GM19193 (cell line): ENCODE measurements around the gene ARAP1.

Source experiments
- POLR2A ChIP-seq: IDR thresholded peaks from 4 replicates; pipeline ENCODE4 v1.6.1; 2011; ENCODE audit not compliant: insufficient read depth, insufficient read length; ENCODE audit errors: extremely low read depth

The ARAP1 gene

GRCh38 chr11:72727521-72727920 lies 24.7 kb downstream of the ARAP1 start:
- no peak for TF ChIP-seq POLR2A

GRCh38 chr11:72726266-72727220 lies 25.7 kb downstream of the ARAP1 start:
- no peak for TF ChIP-seq POLR2A

- TF ChIP-seq POLR2A = no peak
Measured at GRCh38 chr11:72725724-72726028, 26.5 kb downstream of the ARAP1 start.

DNA sequence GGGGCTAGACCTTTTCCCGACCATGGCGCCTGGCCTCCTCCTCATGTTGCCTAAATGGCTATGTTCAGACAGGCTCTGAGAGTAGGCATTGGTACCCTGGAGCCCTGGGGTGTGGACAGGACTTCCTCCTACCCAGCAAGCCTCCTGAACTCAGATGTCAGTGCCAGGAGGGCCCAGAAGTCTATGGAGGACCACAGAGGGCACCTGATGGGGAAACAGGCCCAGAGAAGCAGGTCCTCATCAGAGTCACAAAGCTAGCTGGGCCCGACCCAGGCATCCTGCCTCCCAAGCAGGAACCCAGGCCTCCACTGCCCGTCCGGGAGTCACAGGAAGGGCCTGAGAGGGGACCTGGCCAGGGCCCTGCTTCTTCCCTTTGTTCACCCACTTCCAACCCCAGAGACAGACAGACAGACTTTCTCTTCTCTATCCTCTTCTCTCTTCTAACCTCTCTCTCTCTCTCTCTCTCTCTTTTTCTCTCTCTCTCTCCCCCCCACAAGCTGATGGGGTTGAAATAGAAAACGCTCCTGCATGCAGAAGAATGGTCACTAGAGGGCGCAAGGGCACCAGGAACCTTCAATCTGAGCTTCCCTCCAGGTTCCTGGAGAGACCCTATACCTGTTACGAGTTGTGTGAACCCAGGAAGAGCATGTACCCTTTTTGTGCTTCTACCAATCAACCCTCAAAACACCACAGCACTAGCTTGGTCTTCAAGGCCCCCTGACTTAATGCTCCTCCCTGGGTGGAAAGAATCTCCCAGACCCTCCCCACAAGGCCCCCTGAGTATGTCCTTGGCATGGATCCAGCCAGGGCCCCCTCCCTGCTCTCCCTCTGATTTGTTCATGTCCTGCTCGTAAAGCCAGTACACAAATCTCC lies 27.1 kb downstream of the ARAP1 start:
- no peak for TF ChIP-seq POLR2A

GRCh38 chr11:72724021-72724551 lies 28.1 kb downstream of the ARAP1 start:
- no peak for TF ChIP-seq POLR2A

- TF ChIP-seq POLR2A = no peak
Measured at GRCh38 chr11:72723508-72723907, 28.7 kb downstream of the ARAP1 start.

DNA sequence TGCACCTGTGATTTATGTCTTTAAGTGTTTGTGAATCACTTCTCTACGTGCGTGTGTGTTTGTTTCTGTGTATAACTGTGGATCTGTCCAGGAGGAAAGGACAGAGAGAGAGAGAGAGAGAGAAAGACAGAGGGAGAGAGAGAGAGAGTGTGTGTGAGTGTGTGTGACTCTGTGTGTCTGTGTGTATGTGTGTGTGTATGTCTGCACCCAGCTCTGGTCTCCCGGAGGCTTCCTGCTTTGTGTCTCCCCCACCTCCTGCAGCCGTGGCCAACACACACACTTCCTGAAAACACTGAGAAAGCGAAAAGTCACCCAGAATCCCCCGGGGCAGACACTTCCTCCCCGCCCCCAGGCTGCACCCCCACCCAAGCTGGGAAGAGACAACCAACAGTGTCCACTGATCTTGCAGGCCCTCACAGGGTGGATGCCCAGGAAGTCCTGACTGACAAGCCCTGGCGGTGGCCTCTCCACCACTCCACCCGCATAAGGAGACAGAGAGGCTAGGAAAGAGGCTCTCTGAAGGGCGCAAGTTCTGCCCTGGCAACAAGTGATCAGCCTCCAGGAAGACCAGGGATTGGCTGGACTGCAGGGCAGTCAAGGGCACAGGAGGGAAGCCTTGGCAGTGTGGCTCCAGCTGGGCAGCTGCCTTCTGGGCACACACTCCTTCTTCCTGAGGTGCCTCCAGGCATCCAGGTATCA lies 30.0 kb downstream of the ARAP1 start:
- TF ChIP-seq POLR2A = peak; percentile 68

DNA sequence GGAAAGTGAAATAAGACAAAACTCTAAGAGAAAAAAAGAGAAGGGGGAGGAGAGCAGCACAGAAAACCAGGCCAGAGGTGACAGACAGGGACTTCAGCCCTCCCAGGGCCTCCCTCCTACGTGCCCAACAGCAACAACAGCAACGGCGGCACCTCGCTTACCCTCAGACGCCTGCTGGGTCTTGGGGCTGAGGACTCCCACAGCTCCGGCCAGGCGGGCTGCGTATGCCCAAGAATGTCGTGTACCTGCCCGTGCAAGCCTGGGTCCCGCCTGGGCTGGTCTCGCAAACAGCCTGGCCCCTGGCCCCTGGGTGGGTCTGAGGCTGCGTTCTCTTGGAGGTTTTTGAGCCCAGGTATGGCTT lies 30.5 kb downstream of the ARAP1 start:
- no peak for TF ChIP-seq POLR2A

GRCh38 chr11:72721276-72721675 lies 30.9 kb downstream of the ARAP1 start:
- no peak for TF ChIP-seq POLR2A

- TF ChIP-seq POLR2A = no peak
Measured at GRCh38 chr11:72720784-72721183, 31.4 kb downstream of the ARAP1 start.

GRCh38 chr11:72720047-72720446 lies 32.2 kb downstream of the ARAP1 start:
- TF ChIP-seq POLR2A = no peak

DNA sequence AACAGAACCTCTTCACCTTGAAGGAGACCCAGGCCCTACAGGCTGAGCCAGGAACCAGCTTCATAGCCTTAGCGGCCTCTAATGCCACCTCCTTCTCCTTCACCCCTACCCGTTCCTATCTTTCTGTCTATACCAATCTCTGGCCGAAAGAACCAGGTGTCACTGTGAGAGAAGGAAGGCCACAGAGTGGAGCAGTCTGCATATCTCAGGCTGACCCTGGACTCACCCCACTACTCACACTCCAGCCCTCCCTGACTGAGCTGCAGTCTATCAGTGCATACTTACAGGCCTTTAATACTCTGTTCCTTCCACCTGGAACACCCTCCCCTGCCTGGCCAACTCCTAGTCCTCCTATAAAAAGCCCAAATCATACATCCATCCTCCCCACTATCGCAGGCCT lies 32.7 kb downstream of the ARAP1 start:
- TF ChIP-seq POLR2A = no peak

DNA sequence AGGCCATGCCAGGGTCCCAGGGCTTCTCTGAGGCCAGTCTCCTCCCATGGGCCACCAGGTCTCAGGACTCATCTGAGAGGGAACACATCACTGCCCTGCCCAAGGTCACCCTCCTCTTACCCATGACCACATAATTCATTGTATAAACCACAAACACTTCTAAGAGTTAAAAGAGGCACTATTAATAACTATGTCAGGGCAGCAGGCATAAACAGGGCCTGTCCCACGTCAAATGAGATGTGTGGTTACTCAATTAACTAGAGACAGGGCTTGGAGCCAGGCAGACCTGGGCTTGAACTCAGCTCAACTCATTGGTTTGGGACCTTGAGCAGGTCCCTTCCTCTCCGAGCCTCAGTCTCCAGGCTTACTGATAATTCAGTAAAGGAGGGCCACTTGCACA lies 33.1 kb downstream of the ARAP1 start:
- no peak for TF ChIP-seq POLR2A

GRCh38 chr11:72718101-72718501 lies 34.1 kb downstream of the ARAP1 start:
- TF ChIP-seq POLR2A = no peak
